T-helper 9 cell (primary cell): ENCODE data around the gene SLC19A1.
"Not testable (repeated sequence)": the region's sequence is repeated elsewhere in the genome, so short reads cannot be mapped to it uniquely, and the experiment has no call there.

ENCODE experiments used
- DNase-seq: peaks from one replicate; pipeline ENCODE4 v3.0.0-alpha.2; 2020

The SLC19A1 gene

GRCh38 chr21:45504021-45504515, 38.2 kb downstream of the SLC19A1 start:
- DNase-seq: no peak

- not testable (repeated sequence) for DNase-seq
These were observed 39.0 kb downstream of the SLC19A1 start for GRCh38 chr21:45503226-45503625.

- no peak for DNase-seq
These were observed 39.6 kb downstream of the SLC19A1 start for GRCh38 chr21:45502600-45502999.

GRCh38 chr21:45502006-45502345, 40.3 kb downstream of the SLC19A1 start:
- no peak for DNase-seq

GRCh38 chr21:45501081-45502005, 40.9 kb downstream of the SLC19A1 start:
- not testable (repeated sequence) for DNase-seq

- no peak for DNase-seq
These were observed 42.2 kb downstream of the SLC19A1 start for GRCh38 chr21:45499970-45500577.

- DNase-seq: no peak
These were observed 43.0 kb downstream of the SLC19A1 start for GRCh38 chr21:45499201-45499750.

GRCh38 chr21:45498646-45499000, 43.6 kb downstream of the SLC19A1 start:
- no peak for DNase-seq

- no peak for DNase-seq
These were observed 44.2 kb downstream of the SLC19A1 start for GRCh38 chr21:45497846-45498645.

- DNase-seq: no peak
These were observed 45.0 kb downstream of the SLC19A1 start for GRCh38 chr21:45496968-45497845.

- DNase-seq: no peak
These were observed 45.9 kb downstream of the SLC19A1 start for GRCh38 chr21:45496151-45496967.

GRCh38 chr21:45494851-45495680, 47.2 kb downstream of the SLC19A1 start:
- DNase-seq: no peak

- no peak for DNase-seq
These were observed 47.9 kb downstream of the SLC19A1 start for GRCh38 chr21:45494135-45494850.

- DNase-seq: no peak
These were observed 48.7 kb downstream of the SLC19A1 start for GRCh38 chr21:45493401-45494001.

GRCh38 chr21:45492765-45493164, 49.5 kb downstream of the SLC19A1 start:
- no peak for DNase-seq

- no peak for DNase-seq
These were observed 50.6 kb downstream of the SLC19A1 start for GRCh38 chr21:45491623-45492022.

GRCh38 chr21:45491056-45491455, 51.2 kb downstream of the SLC19A1 start:
- no peak for DNase-seq

- no peak for DNase-seq
These were observed 52.0 kb downstream of the SLC19A1 start for GRCh38 chr21:45490049-45490731.

- no peak for DNase-seq
These were observed 52.6 kb downstream of the SLC19A1 start for GRCh38 chr21:45489722-45489982.
